Pons (tissue), 1 donor: ENCODE data around the gene PLEKHG7.
A peak's percentile ranks its signal among the peaks of the same experiment; 100 is the strongest.

ENCODE experiments used
- DNase-seq: peaks from one replicate; pipeline ENCODE4 v3.0.0-alpha.2; 2016; ENCODE audit warnings: low spot score

Gene PLEKHG7

GRCh38 chr12:92715625-92716024, 12.8 kb downstream of the PLEKHG7 start:
- no peak for DNase-seq

- no peak for DNase-seq
Observed at GRCh38 chr12:92717202-92717601, 14.4 kb downstream of the PLEKHG7 start.

GRCh38 chr12:92718483-92718990, 15.7 kb downstream of the PLEKHG7 start:
- DNase-seq = no peak

GRCh38 chr12:92719674-92720073, 16.9 kb downstream of the PLEKHG7 start:
- DNase-seq = no peak

- no peak for DNase-seq
Observed at GRCh38 chr12:92721130-92721529, 18.3 kb downstream of the PLEKHG7 start.

- DNase-seq = no peak
Observed at GRCh38 chr12:92721656-92722055, 18.9 kb downstream of the PLEKHG7 start.

GRCh38 chr12:92722897-92723296, 20.1 kb downstream of the PLEKHG7 start:
- DNase-seq = no peak

GRCh38 chr12:92726850-92727249, 24.1 kb downstream of the PLEKHG7 start:
- DNase-seq = no peak

GRCh38 chr12:92729773-92730305, 27.1 kb downstream of the PLEKHG7 start:
- peak; percentile 28 for DNase-seq

GRCh38 chr12:92730758-92731157, 28.0 kb downstream of the PLEKHG7 start:
- DNase-seq = no peak

GRCh38 chr12:92732216-92732615, 29.4 kb downstream of the PLEKHG7 start:
- DNase-seq = no peak

- no peak for DNase-seq
Observed at GRCh38 chr12:92732716-92733115, 29.9 kb downstream of the PLEKHG7 start.

GRCh38 chr12:92733181-92733580, 30.4 kb downstream of the PLEKHG7 start:
- DNase-seq = no peak

GRCh38 chr12:92733661-92734060, 30.9 kb downstream of the PLEKHG7 start:
- no peak for DNase-seq

- no peak for DNase-seq
Observed at GRCh38 chr12:92735131-92735721, 32.4 kb downstream of the PLEKHG7 start.

- DNase-seq = no peak
Observed at GRCh38 chr12:92736605-92737004, 33.8 kb downstream of the PLEKHG7 start.

GRCh38 chr12:92737855-92738850, 35.4 kb downstream of the PLEKHG7 start:
- no peak for DNase-seq

GRCh38 chr12:92739113-92739512, 36.3 kb downstream of the PLEKHG7 start:
- DNase-seq = no peak

- no peak for DNase-seq
Observed at GRCh38 chr12:92740411-92740810, 37.6 kb downstream of the PLEKHG7 start.

- DNase-seq = no peak
Observed at GRCh38 chr12:92743026-92743425, 40.2 kb downstream of the PLEKHG7 start.

GRCh38 chr12:92745856-92746550, 43.2 kb downstream of the PLEKHG7 start:
- peak; percentile 70 for DNase-seq

- no peak for DNase-seq
Observed at GRCh38 chr12:92747151-92747550, 44.4 kb downstream of the PLEKHG7 start.
